NCI-H345 (cell line): ENCODE data around the gene PCSK4.
"Not testable (repeated sequence)": the region's sequence is repeated elsewhere in the genome, so short reads cannot be mapped to it uniquely, and the experiment has no call there.

Experiments
- DNase-seq: peaks from one replicate; lab custom pipeline; 2025; lab: John Stamatoyannopoulos, UW

PCSK4 gene

DNA sequence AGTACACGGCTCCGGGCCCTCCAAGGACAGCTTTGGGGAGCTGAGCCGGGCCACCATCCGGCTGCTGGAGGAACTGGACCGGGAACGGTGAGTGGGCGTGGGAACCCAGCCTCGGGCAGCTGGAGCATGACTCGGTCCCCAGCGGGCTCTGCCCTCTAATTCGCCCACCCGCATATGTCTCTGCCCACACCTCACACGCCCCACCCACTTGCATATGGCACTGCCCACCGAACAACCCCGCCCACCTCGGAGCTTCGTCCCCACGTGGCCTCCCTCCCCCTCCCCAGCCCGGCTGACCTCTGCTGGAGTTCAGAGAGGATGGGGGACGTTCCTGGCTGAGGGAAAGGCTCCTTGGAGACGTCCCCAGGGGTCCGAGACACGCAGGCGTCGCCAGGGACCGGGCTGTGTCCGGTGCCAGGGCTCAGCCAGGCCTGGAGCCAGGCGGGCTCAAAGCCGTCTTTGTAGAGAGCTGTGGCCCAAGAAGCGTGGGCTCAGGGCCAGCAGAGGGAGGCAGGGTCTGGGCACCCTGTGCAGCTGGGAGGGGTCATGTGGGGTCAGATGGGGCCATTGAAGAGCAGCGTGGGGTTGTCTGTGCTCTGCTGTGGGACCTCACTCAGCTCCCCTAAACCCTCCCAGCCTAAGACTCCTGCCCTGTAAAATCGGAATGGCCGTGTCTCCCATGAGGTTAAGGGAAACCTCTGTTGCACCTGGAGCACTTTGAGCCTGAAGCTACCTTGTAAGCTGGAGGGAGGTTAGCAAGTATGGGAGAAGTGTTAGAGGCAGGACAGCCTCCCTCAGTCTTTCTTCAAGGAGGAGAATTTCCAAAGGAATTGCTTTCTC is 36.4 kb downstream of the PCSK4 start:
- DNase-seq, result no peak

DNA sequence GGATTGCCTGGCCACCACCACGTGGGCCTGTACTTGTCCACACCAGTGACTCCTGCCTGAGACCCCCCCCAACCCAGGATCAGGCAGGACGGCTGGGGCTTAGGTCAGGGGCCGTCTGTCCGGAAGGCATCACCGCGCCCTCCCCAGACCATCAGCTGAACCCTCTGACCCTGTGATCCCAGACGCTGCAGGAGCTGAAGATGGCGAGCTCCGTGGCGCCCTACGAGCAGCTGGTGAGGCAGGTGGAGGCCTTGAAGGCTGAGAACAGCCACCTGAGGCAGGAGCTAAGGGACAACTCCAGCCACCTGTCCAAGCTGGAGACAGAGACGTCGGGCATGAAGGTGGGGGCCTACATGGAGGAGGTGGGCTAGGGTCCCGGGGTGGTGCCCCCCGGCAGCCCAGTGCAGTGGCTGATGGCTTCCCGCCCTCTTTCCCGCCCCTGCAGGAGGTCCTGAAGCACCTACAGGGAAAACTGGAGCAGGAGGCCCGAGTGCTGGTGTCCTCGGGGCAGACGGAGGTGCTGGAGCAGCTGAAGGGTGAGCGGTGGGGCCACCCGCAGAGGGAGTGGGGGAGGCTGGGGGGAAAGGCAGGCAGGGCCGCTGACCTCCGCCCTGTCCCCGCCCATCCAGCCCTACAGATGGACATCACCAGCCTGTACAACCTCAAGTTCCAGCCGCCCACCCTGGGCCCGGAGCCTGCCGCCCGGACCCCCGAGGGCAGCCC is 37.2 kb downstream of the PCSK4 start:
- DNase-seq, result no peak

DNA sequence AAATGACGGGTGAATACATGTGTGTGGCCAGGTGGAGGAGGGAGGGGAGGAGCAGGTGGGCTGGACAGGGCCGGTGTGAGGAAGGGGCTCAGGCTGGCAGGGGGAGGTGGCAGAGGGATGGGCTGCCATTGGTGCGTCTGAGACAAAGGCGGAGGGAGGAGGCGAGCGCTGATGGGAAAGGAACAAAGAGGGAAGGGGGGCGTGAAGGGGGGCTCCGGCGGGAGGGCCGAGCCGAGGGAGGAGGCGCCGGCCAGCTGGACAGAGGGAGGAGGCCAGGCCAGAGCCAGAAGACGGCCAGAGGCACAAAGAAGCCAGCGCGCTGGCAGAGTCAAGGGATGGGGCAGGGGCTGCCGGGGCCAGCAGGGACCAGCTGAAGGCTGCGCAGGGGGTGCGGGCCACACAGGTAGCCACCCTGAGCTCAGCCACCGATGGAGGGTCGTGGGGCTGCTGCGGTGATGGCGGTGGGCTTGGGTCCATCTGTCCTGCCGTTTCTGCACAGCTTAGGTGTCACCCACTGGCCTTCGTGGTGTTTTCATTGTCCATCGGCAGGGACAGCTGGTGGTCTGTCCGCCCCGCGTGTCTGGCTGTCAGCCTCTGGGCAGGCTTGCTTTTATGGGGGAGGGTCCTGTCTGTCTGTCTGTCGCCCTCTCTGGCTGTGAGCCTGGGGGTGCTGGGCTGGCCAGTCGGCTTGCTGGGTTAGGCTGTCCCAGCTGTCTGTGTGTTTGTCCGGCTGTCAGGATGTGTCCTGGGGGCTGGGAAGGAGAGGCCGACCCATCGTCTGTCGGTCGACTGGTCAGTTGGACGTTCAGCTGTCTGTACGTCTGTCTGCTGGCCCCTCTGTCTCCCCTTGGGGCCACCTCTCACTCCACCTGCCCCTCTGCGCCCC is 38.0 kb downstream of the PCSK4 start:
- DNase-seq, result no peak

DNA sequence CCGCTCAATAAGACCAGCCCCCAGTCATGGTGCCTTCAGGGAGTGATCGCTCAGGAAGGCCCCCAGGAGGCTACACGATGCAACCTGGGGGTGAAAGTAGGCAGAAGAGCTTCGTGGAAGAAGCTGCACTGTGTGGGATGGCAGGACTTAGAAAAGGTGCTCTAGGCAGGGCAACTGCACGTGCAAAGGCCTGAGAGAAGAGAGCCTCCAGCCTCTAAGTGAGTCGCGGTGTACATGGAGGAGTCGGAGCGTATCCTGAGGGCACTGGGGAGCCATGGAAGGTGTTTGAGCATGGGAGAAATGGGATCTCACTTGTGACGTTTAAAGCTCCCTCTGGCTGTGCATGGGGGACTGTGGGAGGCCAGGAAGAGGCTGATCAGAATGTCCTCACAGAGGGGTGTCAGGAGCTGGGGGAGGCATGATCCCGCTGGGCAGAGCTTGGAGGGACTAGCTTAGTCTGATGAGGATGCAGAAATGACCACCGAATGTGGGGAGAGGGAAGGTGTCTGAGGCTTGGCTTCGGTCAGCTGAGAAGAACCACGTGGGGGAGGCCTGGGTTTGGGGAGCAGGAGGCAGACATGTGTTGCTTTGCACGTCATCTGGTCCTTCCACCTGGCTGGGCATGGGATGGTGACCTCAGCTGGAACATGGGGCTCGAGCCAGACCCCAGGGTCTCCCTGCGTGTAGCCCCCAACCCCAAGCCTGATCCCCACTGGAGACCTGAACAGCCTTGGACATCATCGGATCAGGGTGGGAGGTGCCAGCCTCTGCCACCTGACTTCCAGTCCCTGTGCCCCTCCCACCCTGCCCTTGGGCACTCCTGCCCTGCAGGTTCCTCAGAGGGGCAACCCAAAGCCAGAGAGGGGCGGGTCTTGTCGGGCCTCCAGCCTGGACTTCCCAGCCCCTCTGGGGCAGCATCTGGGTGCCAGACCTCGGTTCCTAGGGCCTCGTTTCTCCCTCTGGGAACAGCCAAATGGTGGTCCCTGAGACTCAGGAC is 39.1 kb downstream of the PCSK4 start:
- no peak for DNase-seq

DNA sequence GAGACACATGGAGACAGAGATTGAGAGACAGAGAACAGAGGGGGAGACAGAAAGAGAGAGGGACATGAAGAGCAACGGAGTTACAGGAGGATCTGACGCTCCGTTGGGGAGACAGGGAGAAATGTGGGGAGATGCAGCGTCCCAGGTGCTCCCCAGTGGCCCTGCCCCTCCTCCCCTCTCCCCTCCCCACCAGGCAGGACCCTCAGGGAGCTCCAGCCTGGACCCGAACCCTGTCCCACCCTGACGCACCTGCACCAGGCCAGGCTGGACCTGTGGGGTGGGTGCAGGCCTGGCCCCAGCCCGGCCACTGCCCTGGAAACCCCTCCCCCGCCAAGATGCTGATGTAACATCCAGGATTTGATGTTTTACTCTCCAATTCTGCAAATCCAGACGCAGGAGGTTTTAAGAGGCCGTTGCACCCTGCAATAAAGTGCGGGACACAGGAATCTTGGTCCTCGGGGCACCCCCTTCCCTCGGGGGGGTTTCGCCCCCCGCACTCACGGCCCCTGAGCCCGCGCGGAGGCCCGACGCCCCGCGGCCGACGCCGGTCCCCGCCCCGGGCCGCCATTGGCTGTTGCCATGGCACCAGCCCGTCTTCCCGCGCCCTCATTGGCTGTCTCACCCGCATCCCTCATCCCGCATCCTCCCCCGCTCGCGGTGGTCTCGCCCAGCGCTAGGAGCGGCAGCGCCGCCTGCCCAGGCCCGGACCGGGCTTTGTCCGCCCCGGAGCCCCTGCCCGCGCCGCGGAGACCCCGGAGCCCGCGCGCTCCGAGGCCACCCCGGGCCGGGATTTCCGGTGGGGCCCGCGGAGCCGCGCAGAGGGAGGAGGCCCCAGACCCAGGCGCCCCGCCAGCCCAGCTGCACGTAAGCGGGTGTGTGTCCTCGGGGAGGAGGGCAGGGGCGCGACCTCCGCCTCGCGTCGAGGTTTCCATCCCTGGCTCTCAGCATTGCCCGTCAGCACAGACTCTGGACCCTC is 40.4 kb downstream of the PCSK4 start, which contains the start of gene APC2:
Gene APC2 (plus strand): TSS at position 655 of the 976 bp plus-strand sequence. CDS start 2,881 bp downstream, outside the sequence.
- peak; percentile 85 for DNase-seq

DNA sequence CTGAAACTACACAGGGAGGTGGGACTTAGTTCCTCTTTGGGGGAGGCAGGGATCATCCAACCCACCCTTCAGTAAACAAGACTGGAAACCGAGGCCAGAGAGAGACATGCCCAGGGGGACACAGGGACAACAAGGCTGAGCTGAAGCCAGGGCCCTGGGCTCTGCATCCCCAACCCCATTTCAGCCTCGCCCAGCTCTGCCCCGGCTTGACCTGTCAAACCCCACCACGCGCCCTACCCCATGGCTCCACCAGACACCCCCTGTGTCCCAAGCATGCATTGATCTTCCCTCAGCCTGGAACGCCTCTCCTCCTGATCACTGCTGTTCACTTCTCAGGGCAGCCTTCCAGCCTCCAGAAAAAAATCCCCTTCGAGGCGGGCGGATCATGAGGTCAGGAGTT is 42.2 kb downstream of the PCSK4 start:
- no peak for DNase-seq

DNA sequence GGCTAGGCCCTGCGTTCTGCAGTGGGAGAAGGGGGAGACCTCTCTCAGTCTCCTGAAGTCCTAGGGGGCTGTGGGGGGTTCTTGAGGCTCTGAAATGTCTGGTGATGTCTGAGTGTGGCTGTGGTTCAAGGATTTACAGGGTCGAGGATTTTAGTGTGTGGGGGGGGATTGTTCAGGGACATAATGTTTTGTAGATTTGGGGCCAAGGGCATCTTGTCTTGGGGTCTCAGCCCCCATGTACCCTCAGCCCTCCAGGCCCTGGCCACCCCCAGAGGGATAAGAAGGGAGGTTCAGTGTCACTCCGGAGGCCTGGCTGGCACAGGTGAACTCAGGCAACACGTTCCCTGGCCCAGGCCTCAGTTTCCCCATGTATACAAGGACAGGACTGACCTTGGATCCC is 42.6 kb downstream of the PCSK4 start:
- no peak for DNase-seq

DNA sequence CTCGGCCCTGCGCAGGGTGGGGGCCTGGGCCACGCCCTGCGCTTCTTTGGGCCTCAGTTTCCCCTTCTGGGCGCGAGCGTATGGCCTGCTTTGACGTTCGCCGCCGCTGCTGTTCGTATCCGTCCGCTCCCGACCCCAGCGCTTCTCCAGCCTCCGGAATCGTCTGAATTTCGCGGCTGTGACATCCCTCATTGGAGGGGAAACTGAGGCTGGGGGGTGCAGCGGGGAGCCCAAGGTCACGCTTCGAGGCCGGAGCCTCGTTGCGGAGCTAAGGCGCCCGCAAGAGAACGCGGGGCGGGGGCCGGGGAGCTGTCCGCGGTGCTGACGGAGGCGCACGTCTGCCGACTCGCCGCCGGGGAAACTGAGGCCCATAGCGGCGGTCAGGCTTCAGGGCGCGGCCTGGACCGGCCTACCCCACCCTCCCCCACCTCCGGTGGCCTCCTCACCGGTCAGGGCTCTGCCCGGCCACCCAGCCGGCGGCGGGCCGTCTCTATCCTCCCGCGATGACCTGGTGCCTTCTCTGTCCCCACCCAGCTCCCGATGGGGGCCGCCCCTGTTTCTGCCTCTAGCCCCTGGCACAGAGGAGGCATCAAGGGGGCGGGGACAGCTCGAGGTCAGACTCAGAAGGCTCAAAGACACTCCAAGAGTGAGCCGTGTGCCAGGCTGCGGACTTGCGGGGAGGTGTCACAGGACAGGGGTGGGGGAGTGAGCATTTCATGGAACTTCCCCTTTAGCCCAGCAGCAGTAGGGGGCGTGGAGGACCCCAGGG is 43.3 kb downstream of the PCSK4 start:
- no peak for DNase-seq

DNA sequence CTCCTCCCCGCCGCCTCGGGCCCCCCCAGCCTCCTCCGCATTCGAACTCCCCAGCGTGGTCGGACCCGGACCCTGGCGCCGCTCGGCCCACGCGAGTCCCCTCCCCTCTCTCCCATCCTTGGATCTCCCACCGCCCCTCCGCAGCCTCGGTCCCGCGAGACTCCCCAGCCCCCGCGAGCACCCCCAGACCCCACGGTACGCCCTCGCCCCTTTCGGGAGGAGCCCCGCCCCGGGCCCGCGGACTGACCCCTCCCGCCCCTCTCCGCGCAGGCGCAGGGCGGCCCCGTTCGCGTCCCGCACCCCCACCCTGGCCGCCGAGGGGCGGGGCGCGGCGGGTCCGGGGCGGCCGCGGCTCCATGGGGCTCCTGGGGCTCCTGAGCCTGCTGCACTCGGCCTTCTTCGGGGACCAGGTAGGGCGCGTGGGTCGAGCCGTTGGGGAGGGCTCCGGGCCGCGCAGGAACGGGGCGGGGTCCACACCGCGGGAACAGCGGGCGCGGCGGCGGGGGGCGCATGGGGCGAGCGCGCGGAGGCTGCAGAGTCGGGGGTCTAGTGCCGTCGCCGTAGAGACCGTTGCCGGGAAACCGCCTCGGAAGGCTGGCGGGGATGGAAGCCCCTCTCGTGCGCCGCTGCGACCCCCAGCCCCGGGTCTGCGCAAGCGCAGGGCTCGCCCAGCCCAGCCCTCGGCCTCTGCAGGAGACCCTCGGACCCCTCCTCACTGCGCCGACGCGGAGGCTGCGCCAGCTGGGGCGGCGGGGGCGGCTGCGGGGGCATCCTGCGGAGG is 44.0 kb downstream of the PCSK4 start:
- DNase-seq, result peak; percentile 81

DNA sequence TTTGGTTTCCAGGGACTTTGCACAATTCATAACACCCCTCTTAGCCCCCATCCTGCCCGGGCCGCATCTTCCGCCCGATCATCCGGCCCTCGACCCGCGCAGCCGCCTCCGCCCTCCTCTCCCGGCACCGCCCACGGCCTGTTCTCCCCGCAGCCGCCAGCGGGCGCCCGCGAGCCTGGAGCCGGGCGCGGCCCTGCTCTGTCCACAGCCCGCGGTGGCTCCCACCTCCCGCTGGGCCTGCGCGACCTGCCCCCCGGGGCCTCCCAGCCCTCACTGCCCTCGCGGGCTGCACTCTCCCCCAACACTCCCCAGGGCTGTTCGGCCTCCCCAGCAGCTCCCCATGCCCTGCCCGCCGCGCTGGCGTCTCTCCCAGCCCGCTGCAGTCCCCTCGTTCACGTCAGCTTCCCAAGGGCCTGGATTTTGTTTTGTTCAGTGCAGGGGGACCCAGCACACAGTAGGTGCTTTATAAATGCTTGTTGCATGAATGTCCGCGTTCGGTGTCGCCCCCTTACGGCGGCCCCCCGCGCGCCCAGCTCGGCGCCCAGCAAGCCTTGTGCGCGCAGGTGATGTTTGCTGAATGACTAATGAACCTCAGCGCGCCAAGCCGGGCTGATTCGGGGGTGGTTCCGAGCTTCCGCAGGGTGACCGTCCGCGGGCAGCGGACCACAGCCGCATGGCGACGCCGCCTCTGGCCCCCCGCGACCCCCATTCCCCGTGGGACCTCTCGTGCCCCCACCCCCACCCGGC is 44.8 kb downstream of the PCSK4 start:
- peak; percentile 76 for DNase-seq

DNA sequence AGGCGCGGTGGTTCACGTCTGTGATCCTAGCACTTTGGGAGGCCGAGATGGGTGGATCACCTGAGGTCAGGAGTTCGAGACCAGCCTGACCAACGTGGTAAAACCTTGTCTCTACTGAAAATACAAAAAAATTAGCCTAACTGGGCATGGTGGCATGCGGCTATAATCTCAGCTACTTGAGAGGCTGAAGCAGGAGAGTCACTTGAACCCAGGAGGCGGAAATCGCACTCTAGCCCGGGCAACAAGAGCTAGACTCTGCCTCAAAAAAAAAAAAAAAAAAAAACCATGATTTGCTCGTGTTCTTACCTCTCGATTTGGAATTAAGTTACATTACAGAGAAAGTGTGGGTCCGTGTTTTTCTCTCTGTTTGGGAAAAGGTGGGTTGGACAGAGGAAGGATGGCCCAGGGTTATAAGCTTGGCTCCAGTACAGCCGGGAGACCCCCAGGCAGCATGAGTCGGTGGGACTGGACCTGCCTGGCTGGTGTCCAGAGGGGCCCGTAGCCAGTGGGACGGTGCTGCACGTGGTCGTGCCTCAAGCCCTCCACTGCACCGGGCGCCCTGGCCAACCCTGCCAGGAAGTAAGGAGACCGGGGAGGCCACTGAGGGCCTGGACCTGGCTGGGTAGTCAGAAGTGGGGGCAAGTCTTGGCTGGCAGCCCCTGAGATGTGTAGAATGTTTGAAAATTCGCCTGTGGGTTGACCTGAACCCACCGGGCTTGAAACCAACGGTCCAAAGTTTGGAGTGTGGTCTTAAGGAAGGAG is 48.3 kb downstream of the PCSK4 start:
- no peak for DNase-seq

DNA sequence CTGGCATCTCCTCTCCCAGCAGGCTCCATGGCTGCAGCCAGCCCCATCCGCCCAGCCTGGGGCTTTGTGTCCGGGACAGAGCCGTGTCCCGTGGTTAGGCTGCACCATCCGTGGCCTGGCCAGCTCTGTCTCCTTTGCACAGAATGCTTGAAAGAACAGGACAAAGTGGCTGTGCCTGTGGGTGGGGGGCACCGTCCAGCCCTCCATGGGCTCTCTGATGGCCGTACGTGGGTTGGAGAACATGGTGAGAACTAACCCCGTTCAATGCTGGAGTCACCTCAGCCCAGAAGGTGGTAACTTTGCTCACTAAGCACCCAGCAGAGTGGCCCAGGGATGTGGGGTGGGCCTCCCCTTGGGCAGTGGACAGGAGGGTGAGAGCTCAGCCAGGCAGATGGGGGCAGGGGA is 49.1 kb downstream of the PCSK4 start:
- DNase-seq, result no peak

DNA sequence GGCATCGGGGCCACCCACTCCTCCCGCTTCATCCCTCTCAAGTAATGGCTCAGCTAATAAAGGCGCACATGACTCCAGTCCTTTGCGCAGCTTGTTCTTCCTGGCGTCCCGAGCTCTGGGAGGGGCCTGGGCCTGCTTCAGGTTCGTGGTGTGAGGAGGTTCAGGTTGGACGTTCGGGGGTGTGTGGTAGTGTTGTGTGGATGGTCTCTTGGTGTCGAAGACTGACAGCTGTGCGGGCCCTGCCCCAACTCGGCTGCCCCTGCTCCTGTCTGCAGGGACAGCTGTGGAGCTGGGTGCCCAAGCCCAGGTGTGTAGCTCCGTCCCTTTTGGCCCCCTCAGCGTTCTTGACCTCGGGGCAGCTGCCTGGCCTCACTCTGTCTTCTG is 49.7 kb downstream of the PCSK4 start:
- DNase-seq, result no peak

DNA sequence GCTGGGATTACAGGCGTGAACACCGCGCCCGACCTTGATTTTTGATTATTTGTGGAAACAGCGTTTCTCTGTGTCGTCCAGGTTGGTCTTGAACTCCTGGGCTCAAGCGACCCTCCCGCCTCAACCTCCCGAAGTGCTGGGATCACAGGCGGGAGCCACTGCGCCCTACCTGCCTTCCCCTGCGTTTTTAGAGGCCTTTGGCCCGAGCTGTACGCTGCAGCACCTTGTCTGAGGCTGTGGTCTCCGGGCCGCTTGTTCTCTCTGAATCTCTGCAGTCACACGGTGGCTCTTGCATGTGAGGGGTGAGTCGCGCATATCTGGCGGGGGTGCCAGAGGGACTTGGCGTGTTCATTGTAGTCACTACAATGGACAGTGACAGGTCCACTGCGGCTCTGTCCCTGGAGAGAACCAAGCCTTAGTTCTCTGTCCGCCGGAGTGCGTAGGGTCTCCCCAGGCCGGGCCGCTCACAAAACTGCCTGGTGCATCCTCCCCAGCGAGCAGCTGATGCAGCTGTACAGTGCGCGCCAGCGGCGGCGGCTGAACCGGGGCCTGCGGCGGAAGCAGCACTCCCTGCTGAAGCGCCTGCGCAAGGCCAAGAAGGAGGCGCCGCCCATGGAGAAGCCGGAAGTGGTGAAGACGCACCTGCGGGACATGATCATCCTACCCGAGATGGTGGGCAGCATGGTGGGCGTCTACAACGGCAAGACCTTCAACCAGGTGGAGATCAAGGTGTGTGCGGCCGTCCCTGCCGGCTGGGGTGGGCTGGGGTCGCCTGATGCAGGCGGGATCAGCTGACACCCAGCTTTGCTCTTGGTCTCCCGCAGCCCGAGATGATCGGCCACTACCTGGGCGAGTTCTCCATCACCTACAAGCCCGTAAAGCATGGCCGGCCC is 50.4 kb downstream of the PCSK4 start:
- DNase-seq, result not testable (repeated sequence)

DNA sequence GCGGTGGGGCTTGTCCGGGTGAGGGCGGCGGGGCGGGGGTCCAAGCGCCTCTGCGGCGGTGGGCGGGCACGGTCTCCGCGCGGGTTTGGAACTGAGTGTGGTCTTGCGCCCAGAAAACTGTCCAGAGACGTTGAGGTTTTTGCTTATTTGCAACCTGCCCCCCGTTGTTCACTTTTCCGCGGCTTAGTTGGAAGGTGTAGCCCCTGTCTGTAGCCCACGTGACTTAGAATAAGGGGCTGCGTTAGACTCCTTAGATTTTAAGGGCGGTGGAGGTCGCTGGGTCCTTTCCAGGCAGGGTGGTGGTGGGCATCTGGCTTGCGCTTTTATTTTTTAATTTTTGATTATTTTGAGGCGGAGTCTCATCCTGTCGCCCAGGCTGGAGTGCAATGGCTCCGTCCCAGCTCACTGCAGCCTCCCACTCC is 51.2 kb downstream of the PCSK4 start:
- no peak for DNase-seq
